Lower leg skin (tissue), 3 donors: Measurements from ENCODE around the gene G6PC1.
"Not testable (repeated sequence)": the region's sequence is repeated elsewhere in the genome, so short reads cannot be mapped to it uniquely, and the experiment has no call there.

Source experiments
- POLR2A ChIP-seq, 2 donors: fragments of 450-650 bp; IDR thresholded peaks; one replicate each; pipeline ENCODE4 v1.6.1; 2016 to 2017; ENCODE audit warnings: antibody characterized with exemption in 2 of 2, mild to moderate bottlenecking in 1 of 2, moderate library complexity in 1 of 2
- TF ChIP-seq, protein P1 (sequence below), 3 donors: fragments of 450-650 bp; IDR thresholded peaks; one replicate each; pipeline ENCODE4 v1.5.1; 2016; ENCODE audit warnings: antibody characterized with exemption in 3 of 3, mild to moderate bottlenecking in 3 of 3, moderate library complexity in 2 of 3

- TF ChIP-seq, protein P1, sequence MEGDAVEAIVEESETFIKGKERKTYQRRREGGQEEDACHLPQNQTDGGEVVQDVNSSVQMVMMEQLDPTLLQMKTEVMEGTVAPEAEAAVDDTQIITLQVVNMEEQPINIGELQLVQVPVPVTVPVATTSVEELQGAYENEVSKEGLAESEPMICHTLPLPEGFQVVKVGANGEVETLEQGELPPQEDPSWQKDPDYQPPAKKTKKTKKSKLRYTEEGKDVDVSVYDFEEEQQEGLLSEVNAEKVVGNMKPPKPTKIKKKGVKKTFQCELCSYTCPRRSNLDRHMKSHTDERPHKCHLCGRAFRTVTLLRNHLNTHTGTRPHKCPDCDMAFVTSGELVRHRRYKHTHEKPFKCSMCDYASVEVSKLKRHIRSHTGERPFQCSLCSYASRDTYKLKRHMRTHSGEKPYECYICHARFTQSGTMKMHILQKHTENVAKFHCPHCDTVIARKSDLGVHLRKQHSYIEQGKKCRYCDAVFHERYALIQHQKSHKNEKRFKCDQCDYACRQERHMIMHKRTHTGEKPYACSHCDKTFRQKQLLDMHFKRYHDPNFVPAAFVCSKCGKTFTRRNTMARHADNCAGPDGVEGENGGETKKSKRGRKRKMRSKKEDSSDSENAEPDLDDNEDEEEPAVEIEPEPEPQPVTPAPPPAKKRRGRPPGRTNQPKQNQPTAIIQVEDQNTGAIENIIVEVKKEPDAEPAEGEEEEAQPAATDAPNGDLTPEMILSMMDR (IDR thresholded peaks at IDR 0.05): not testable (repeated sequence)
- TF ChIP-seq POLR2A (IDR thresholded peaks at IDR 0.05): not testable (repeated sequence)
Measured at GRCh38 chr17:42919522-42920077, 19.0 kb downstream of the G6PC1 start.
